ENCODE data around the gene NAV3.

NAV3 gene

DNA sequence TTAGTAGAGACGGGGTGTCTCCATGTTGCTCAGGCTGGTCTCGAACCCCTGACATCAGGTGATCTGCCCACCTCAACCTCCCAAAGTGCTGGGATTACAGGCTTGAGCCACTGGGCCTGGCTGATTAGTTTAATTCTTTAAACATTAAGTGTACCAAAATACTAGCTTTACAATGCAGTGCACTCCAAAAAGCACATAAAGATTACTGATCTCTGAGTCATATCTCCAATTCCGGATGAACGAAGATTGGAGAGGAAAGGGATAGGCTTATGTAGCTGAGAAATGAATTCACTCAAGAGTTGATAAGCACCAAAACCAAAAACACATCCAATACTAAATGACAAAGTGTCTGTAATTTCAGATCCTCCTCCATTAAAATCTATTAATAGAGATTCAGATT is 15.1 kb downstream of the NAV3 start:
- ChIA-PET POLR2A (no interaction called here), CTCF (no interaction called here)
- WGBS (ENCODE audit: insufficient coverage): 100% methylated on average over 2 of the region's 4 CpGs
- Histone ChIP-seq H3K9me3 (ENCODE audit: control extremely low read depth in 1 of 5, control insufficient read depth in 4 of 5, insufficient read depth in 2 of 5, low read depth in 1 of 5, low read length in 4 of 5) (no peaks in the 10 kb centered on the region), H3K27ac (ENCODE audit: insufficient read depth in 1 of 2, low read depth in 1 of 2, low read length in 2 of 2, poor library complexity in 1 of 2, severe bottlenecking in 2 of 2) (no peak overlapping the region), H3K36me3 (ENCODE audit: control insufficient read depth in 4 of 4, insufficient read depth in 4 of 4, low read length in 3 of 4) (no peaks in the 10 kb centered on the region), H3K27me3 (replicated peaks in 2 of 5; ENCODE audit: control insufficient read depth in 4 of 5, insufficient read depth in 5 of 5, low read length in 4 of 5) (no peaks in the 10 kb centered on the region), H3K4me3 (ENCODE audit: control insufficient read depth in 1 of 7, extremely low read depth in 1 of 7, insufficient read depth in 4 of 7, low read depth in 2 of 7, low read length in 6 of 7) (no peak overlapping the region), H3K4me1 (ENCODE audit: control extremely low read depth in 1 of 4, control insufficient read depth in 4 of 4, insufficient read depth in 4 of 4, low read length in 3 of 4) (peaks cover 0 to 6% (median 0%) of the 10 kb centered on the region in 4 experiments)
- no peak for DNase-seq

DNA sequence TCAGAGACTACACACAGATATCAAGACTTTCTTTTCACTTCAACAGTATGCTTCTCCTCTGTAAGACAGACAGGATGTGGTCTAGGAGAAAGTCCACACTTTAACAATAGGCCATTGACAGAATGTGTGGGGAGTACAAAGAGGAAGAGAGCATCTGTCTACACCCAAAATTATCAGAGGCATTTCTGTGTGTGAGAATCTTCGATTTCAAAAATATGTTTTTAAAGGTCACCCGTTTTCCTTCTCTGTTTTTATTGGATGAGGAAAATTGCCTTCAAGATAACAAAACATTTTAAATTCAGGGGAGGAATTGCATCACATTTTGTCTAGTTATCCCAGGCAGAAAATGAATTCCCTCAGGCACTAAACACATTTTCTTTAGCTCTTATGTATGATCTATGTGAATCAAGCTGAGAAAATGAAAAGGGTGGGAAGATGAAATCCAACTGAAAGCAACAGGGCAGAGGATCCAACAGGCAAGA is 16.4 kb downstream of the NAV3 start:
- Histone ChIP-seq H3K4me3 (ENCODE audit: control insufficient read depth in 1 of 7, extremely low read depth in 1 of 7, insufficient read depth in 4 of 7, low read depth in 2 of 7, low read length in 6 of 7) (no peak overlapping the region), H3K27me3 (replicated peaks in 2 of 5; ENCODE audit: control insufficient read depth in 4 of 5, insufficient read depth in 5 of 5, low read length in 4 of 5) (no peaks in the 10 kb centered on the region), H3K27ac (ENCODE audit: insufficient read depth in 1 of 2, low read depth in 1 of 2, low read length in 2 of 2, poor library complexity in 1 of 2, severe bottlenecking in 2 of 2) (no peak overlapping the region), H3K9me3 (ENCODE audit: control extremely low read depth in 1 of 5, control insufficient read depth in 4 of 5, insufficient read depth in 2 of 5, low read depth in 1 of 5, low read length in 4 of 5) (no peaks in the 10 kb centered on the region), H3K4me1 (ENCODE audit: control extremely low read depth in 1 of 4, control insufficient read depth in 4 of 4, insufficient read depth in 4 of 4, low read length in 3 of 4) (peaks cover 0 to 6% (median 0%) of the 10 kb centered on the region in 4 experiments), H3K36me3 (ENCODE audit: control insufficient read depth in 4 of 4, insufficient read depth in 4 of 4, low read length in 3 of 4) (no peaks in the 10 kb centered on the region)
- WGBS (ENCODE audit: insufficient coverage): no CpG with 5 or more reads among the region's 2 CpGs
- ChIA-PET CTCF (no interaction called here), POLR2A (interaction anchor here (0.6 kb wide), 1 partner anchor 133 kb away, joined by 3 read pairs; no protein-coding TSS in a partner anchor)
- DNase-seq: no peak

DNA sequence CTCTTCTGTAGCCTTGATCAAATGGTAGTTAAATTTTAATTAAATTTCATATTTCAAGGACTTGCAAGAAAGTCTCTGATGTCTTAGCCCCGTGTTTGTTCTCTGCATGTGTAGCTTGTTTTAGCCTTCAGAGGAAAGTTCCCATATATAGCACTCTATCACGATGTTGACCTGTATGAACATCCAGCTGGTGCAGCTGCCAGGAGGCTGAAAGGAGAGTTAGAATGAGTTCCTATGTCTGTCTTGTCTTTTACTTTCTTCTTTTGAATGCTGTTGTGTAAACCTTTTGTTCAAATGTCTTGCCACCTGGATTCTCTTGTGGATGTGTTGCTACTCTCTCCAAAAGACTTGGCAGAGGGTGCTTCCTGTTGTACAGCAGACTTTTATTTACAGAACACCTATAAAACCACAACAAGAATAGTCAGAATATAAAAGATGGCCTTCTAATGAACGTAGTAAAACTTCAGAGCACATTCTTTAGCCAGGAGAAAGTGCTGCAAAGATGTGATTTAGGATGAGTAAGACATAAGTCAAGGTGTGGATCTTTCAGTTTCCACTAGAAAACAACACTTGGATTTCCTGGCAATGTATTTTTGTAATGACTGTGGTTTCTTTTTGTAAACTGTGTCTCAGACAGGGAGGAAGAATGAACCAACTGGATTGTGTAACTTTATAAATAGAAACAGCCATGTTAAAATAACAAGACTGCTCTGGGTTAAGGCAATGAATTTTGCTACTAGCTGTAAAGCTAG is 17.2 kb downstream of the NAV3 start:
- Histone ChIP-seq H3K4me1 (ENCODE audit: control extremely low read depth in 1 of 4, control insufficient read depth in 4 of 4, insufficient read depth in 4 of 4, low read length in 3 of 4) (peaks cover 0 to 6% (median 0%) of the 10 kb centered on the region in 4 experiments), H3K36me3 (ENCODE audit: control insufficient read depth in 4 of 4, insufficient read depth in 4 of 4, low read length in 3 of 4) (no peaks in the 10 kb centered on the region), H3K27ac (ENCODE audit: insufficient read depth in 1 of 2, low read depth in 1 of 2, low read length in 2 of 2, poor library complexity in 1 of 2, severe bottlenecking in 2 of 2) (no peak overlapping the region), H3K4me3 (ENCODE audit: control insufficient read depth in 1 of 7, extremely low read depth in 1 of 7, insufficient read depth in 4 of 7, low read depth in 2 of 7, low read length in 6 of 7) (no peak overlapping the region), H3K9me3 (ENCODE audit: control extremely low read depth in 1 of 5, control insufficient read depth in 4 of 5, insufficient read depth in 2 of 5, low read depth in 1 of 5, low read length in 4 of 5) (no peaks in the 10 kb centered on the region), H3K27me3 (replicated peaks in 2 of 5; ENCODE audit: control insufficient read depth in 4 of 5, insufficient read depth in 5 of 5, low read length in 4 of 5) (no peaks in the 10 kb centered on the region)
- ChIA-PET POLR2A (no interaction called here), CTCF (no interaction called here)
- WGBS (ENCODE audit: insufficient coverage): 42% methylated on average over 2 of the region's 3 CpGs
- no peak for DNase-seq

DNA sequence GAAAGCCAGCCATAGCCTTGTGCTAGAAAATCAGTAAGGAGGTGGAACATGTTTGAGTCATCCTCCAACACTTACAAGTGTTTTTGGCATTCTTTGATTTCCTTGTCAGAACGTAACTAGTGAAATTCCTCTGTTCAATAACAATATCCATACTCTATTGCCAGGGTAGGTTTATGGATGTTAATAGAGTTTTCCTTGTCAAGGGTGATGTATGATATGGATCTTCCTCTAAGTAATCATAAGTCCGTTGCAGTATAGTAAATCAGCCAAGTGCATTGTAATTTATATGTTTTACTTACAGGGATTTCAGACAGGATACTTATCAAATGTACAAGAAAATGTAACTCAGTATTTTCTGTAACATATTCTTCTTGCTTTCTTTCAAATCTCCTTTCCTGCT is 19.4 kb downstream of the NAV3 start:
- Histone ChIP-seq H3K27ac (ENCODE audit: insufficient read depth in 1 of 2, low read depth in 1 of 2, low read length in 2 of 2, poor library complexity in 1 of 2, severe bottlenecking in 2 of 2) (no peak overlapping the region), H3K27me3 (replicated peaks in 2 of 5; ENCODE audit: control insufficient read depth in 4 of 5, insufficient read depth in 5 of 5, low read length in 4 of 5) (no peaks in the 10 kb centered on the region), H3K4me3 (ENCODE audit: control insufficient read depth in 1 of 7, extremely low read depth in 1 of 7, insufficient read depth in 4 of 7, low read depth in 2 of 7, low read length in 6 of 7) (no peak overlapping the region), H3K4me1 (ENCODE audit: control extremely low read depth in 1 of 4, control insufficient read depth in 4 of 4, insufficient read depth in 4 of 4, low read length in 3 of 4) (peaks cover 0 to 6% (median 0%) of the 10 kb centered on the region in 4 experiments), H3K9me3 (ENCODE audit: control extremely low read depth in 1 of 5, control insufficient read depth in 4 of 5, insufficient read depth in 2 of 5, low read depth in 1 of 5, low read length in 4 of 5) (no peaks in the 10 kb centered on the region), H3K36me3 (ENCODE audit: control insufficient read depth in 4 of 4, insufficient read depth in 4 of 4, low read length in 3 of 4) (no peaks in the 10 kb centered on the region)
- ChIA-PET POLR2A (no interaction called here), CTCF (no interaction called here)
- DNase-seq: no peak
- WGBS (ENCODE audit: insufficient coverage): no CpG with 5 or more reads among the region's 2 CpGs

DNA sequence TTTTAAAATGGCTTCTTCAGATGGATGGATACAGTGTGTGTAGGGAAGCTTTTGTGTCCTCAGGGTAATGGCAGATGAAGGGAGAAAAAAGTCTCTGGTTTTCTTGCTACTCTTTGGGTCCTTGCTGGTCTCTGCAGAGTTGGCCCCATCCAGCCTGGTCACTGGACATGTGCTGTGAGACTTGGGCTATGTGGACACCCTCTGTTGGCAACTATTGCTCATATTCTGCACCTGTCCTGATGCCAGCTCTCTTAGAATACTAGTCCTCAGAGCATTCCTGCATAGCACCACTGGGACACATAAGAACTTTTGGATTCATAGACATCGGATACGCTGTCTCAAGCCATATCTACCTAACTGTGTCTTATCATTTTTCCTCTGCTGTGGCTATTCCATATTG is 20.0 kb downstream of the NAV3 start:
- WGBS (ENCODE audit: insufficient coverage): 100% methylated on average over 2 of the region's 2 CpGs
- Histone ChIP-seq H3K9me3 (ENCODE audit: control extremely low read depth in 1 of 5, control insufficient read depth in 4 of 5, insufficient read depth in 2 of 5, low read depth in 1 of 5, low read length in 4 of 5) (no peaks in the 10 kb centered on the region), H3K27ac (ENCODE audit: insufficient read depth in 1 of 2, low read depth in 1 of 2, low read length in 2 of 2, poor library complexity in 1 of 2, severe bottlenecking in 2 of 2) (no peak overlapping the region), H3K27me3 (replicated peaks in 2 of 5; ENCODE audit: control insufficient read depth in 4 of 5, insufficient read depth in 5 of 5, low read length in 4 of 5) (no peaks in the 10 kb centered on the region), H3K36me3 (ENCODE audit: control insufficient read depth in 4 of 4, insufficient read depth in 4 of 4, low read length in 3 of 4) (no peaks in the 10 kb centered on the region), H3K4me1 (ENCODE audit: control extremely low read depth in 1 of 4, control insufficient read depth in 4 of 4, insufficient read depth in 4 of 4, low read length in 3 of 4) (peaks cover 0 to 6% (median 0%) of the 10 kb centered on the region in 4 experiments), H3K4me3 (ENCODE audit: control insufficient read depth in 1 of 7, extremely low read depth in 1 of 7, insufficient read depth in 4 of 7, low read depth in 2 of 7, low read length in 6 of 7) (no peak overlapping the region)
- no peak for DNase-seq
- POLR2A ChIA-PET: no interaction called here
- CTCF ChIA-PET: no interaction called here

DNA sequence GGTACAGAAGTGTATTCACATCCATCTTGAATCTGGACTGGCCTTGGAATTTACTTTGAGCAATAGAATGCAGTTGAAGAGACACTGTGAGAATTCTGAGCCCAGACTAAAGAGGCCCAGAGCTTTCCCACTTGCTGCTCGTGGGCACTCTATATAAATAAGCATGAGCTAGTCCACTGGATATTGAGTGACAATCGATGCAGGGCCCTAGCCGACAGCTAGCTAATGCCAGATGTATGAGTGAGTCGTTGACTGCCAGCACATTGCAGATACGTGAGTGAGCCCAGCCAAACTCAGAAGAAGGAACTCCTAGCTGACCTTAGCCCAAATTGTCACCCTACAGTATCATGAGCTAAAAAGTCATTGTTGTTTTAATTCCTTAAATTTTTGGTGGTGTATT is 24.9 kb downstream of the NAV3 start:
- no peaks in the 10 kb centered on the region for H3K9me3 ChIP-seq (ENCODE audit: control extremely low read depth in 1 of 5, control insufficient read depth in 4 of 5, insufficient read depth in 2 of 5, low read depth in 1 of 5, low read length in 4 of 5)
- H3K4me1 ChIP-seq (ENCODE audit: control extremely low read depth in 1 of 4, control insufficient read depth in 4 of 4, insufficient read depth in 4 of 4, low read length in 3 of 4): no peaks in the 10 kb centered on the region
- H3K27ac ChIP-seq (ENCODE audit: insufficient read depth in 1 of 2, low read depth in 1 of 2, low read length in 2 of 2, poor library complexity in 1 of 2, severe bottlenecking in 2 of 2): no peak overlapping the region
- 95% methylated on average over 3 of the region's 5 CpGs for WGBS (ENCODE audit: insufficient coverage)
- H3K4me3 ChIP-seq (ENCODE audit: control insufficient read depth in 1 of 7, extremely low read depth in 1 of 7, insufficient read depth in 4 of 7, low read depth in 2 of 7, low read length in 6 of 7): no peak overlapping the region
- H3K36me3 ChIP-seq (ENCODE audit: control insufficient read depth in 4 of 4, insufficient read depth in 4 of 4, low read length in 3 of 4): no peaks in the 10 kb centered on the region
- no peak for DNase-seq
- H3K27me3 ChIP-seq (replicated peaks in 2 of 5; ENCODE audit: control insufficient read depth in 4 of 5, insufficient read depth in 5 of 5, low read length in 4 of 5): no peaks in the 10 kb centered on the region
- CTCF ChIA-PET: no interaction called here
- POLR2A ChIA-PET: no interaction called here

DNA sequence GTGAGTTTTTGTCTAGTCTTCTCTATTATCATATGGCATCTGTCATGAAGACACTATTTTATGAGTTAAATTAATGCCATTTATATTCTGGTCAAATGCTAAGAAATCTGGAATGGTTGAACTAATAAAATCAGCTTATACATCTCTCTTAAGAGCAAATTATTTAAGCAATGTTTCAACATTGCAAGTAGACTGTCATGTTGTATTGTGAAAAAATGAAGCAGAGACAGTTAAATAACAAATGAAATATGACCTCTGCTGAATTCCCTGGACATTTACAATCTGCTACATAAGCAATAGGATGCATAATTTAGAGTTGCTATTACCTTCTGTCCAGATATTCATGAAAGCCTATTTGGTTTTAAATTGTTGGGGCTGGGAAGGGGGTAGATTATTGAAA is 30.6 kb downstream of the NAV3 start:
- CTCF ChIA-PET: no interaction called here
- no peak overlapping the region for H3K27ac ChIP-seq (ENCODE audit: insufficient read depth in 1 of 2, low read depth in 1 of 2, low read length in 2 of 2, poor library complexity in 1 of 2, severe bottlenecking in 2 of 2)
- DNase-seq: no peak
- no peaks in the 10 kb centered on the region for H3K4me1 ChIP-seq (ENCODE audit: control extremely low read depth in 1 of 4, control insufficient read depth in 4 of 4, insufficient read depth in 4 of 4, low read length in 3 of 4)
- no peaks in the 10 kb centered on the region for H3K9me3 ChIP-seq (ENCODE audit: control extremely low read depth in 1 of 5, control insufficient read depth in 4 of 5, insufficient read depth in 2 of 5, low read depth in 1 of 5, low read length in 4 of 5)
- H3K36me3 ChIP-seq (ENCODE audit: control insufficient read depth in 4 of 4, insufficient read depth in 4 of 4, low read length in 3 of 4): no peaks in the 10 kb centered on the region
- POLR2A ChIA-PET: no interaction called here
- H3K27me3 ChIP-seq (replicated peaks in 2 of 5; ENCODE audit: control insufficient read depth in 4 of 5, insufficient read depth in 5 of 5, low read length in 4 of 5): no peaks in the 10 kb centered on the region
- H3K4me3 ChIP-seq (ENCODE audit: control insufficient read depth in 1 of 7, extremely low read depth in 1 of 7, insufficient read depth in 4 of 7, low read depth in 2 of 7, low read length in 6 of 7): no peak overlapping the region
